Measurements from ENCODE around the gene ACSL5.

DNA sequence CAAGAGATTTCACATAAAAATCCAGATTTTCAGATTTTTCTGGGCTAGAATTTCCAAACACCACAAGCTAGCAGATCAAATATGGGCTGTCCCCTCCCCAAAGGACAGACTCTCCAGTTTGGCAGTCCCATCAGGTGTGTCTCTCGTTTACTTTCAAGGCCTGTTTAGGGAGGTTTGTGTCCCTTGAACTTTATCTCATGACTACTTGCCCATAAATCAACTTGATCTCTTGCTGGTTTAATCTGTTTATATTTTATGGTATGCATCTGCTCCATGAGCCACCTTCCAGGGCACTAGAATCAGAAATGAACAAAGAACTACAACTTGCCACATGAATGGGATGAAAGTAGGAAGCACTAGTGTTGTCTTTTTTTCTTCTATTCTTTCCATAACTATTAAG is 67.6 kb downstream of the ACSL5 start:
- TF ChIP-seq, protein P1, sequence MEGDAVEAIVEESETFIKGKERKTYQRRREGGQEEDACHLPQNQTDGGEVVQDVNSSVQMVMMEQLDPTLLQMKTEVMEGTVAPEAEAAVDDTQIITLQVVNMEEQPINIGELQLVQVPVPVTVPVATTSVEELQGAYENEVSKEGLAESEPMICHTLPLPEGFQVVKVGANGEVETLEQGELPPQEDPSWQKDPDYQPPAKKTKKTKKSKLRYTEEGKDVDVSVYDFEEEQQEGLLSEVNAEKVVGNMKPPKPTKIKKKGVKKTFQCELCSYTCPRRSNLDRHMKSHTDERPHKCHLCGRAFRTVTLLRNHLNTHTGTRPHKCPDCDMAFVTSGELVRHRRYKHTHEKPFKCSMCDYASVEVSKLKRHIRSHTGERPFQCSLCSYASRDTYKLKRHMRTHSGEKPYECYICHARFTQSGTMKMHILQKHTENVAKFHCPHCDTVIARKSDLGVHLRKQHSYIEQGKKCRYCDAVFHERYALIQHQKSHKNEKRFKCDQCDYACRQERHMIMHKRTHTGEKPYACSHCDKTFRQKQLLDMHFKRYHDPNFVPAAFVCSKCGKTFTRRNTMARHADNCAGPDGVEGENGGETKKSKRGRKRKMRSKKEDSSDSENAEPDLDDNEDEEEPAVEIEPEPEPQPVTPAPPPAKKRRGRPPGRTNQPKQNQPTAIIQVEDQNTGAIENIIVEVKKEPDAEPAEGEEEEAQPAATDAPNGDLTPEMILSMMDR (IDR thresholded peaks at IDR 0.05), result no peak
- TF ChIP-seq POLR2A (IDR thresholded peaks at IDR 0.05), result no peak
